HFFc6 (cell line): ENCODE results near the gene GRAMD1B. TPM values are rescaled to one million over a fixed set of nuclear protein-coding genes. Genes with fewer than 3 reads are reported as not detected.
"Not testable (repeated sequence)": the region's sequence is repeated elsewhere in the genome, so short reads cannot be mapped to it uniquely, and the experiment has no call there.

Experiments used
- DNase-seq: peaks from one replicate; pipeline ENCODE4 v3.0.0-alpha.2; 2018
- H3K27ac Mint-ChIP-seq: 2 replicates; pipeline ENCODE4 v1.8.0; 2020; ENCODE audit warnings: mild to moderate bottlenecking, mixed read lengths
- H3K27me3 Mint-ChIP-seq: 2 replicates; pipeline ENCODE4 v1.8.0; 2021; ENCODE audit warnings: mild to moderate bottlenecking, moderate library complexity, mixed read lengths; ENCODE audit not compliant: insufficient read depth
- H3K36me3 Mint-ChIP-seq: 2 replicates; pipeline ENCODE4 v1.8.0; 2021; ENCODE audit warnings: low read depth, mixed read lengths
- H3K4me1 Mint-ChIP-seq: 2 replicates; pipeline ENCODE4 v1.8.0; 2020; ENCODE audit warnings: low read depth, mixed read lengths
- H3K4me3 Mint-ChIP-seq: 2 replicates; pipeline ENCODE4 v1.8.0; 2020; ENCODE audit warnings: mild to moderate bottlenecking, moderate library complexity, mixed read lengths
- H3K9me3 Mint-ChIP-seq: 2 replicates; pipeline ENCODE4 v1.8.0; 2020; ENCODE audit warnings: mild to moderate bottlenecking, mixed read lengths
- total RNA-seq, 6 experiments: library from RNA; stranded (reverse); fragmentation: NEBNext Ultra II Directional; extraction: Animal tissue kit (Norgen Biotek cat#: 25700); gene quantifications; 2 replicates in 1 of 6; 3 replicates in 5 of 6; pipeline ENCODE4 v1.2.3, GENCODE V29; 2021
- TF ChIP-seq, protein P1 (sequence below): fragments of 200-600 bp; sonication (generic); IDR thresholded peaks from 2 replicates; pipeline ENCODE4 v1.5.0; 2021; ENCODE audit warnings: antibody characterized with exemption, mild to moderate bottlenecking

GRAMD1B gene
- total RNA-seq, 6 experiments from 2014 or later = 46.1 to 54.5 (median 51.3) TPM

DNA sequence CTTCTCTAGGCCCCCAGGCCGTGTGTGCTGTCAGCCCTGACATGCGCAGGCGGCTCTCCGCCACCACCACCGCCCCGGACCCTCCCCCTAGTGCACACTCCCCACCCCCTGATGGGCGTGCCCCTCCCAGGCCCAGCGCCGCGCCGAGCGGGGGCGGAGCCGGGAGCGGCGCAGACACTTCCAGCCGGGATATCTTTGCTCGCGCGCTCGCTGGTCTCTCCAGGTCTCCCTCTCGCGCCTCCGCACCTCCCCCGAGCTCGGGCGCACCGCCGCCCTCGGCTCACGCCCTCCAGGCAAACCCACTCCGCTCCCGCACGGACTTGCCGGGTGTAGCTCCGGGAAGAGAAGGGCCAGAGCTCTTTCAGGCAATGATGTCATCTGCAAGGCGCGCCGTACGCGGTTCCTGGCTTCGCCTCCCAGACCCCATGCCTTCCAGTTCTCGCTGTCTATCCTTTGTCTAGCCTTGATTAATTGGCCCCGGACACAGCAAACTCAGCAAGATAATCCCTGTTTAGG, 224.6 kb downstream of the GRAMD1B start, which contains the start of gene SCN3B:
SCN3B (minus strand) TSS at position 59 of the 516 bp plus-strand sequence. CDS start 823 bp downstream, outside the sequence.
- no peaks in the 10 kb centered on the region for H3K4me1 Mint-ChIP-seq
- no peaks in the 10 kb centered on the region for H3K9me3 Mint-ChIP-seq
- peak within 1 kb of the TSS; percentile 50; the same call in 1 of the 2 replicates for H3K4me3 Mint-ChIP-seq
- TF ChIP-seq, protein P1, sequence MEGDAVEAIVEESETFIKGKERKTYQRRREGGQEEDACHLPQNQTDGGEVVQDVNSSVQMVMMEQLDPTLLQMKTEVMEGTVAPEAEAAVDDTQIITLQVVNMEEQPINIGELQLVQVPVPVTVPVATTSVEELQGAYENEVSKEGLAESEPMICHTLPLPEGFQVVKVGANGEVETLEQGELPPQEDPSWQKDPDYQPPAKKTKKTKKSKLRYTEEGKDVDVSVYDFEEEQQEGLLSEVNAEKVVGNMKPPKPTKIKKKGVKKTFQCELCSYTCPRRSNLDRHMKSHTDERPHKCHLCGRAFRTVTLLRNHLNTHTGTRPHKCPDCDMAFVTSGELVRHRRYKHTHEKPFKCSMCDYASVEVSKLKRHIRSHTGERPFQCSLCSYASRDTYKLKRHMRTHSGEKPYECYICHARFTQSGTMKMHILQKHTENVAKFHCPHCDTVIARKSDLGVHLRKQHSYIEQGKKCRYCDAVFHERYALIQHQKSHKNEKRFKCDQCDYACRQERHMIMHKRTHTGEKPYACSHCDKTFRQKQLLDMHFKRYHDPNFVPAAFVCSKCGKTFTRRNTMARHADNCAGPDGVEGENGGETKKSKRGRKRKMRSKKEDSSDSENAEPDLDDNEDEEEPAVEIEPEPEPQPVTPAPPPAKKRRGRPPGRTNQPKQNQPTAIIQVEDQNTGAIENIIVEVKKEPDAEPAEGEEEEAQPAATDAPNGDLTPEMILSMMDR = no peak
- peaks cover 33% of the 10 kb centered on the region for H3K27me3 Mint-ChIP-seq
- DNase-seq = no peak
- no peak within 1 kb of the TSS for H3K27ac Mint-ChIP-seq
- H3K36me3 Mint-ChIP-seq = no peaks in the 10 kb centered on the region

- Mint-ChIP-seq H3K4me1 (no peaks in the 10 kb centered on the region), H3K4me3 (no peak overlapping the region), H3K27me3 (peaks cover 11% of the 10 kb centered on the region), H3K27ac (no peak overlapping the region), H3K36me3 (no peaks in the 10 kb centered on the region), H3K9me3 (no peaks in the 10 kb centered on the region)
- DNase-seq = no peak
- TF ChIP-seq, protein P1 = no peak
These were observed 229.2 kb downstream of the GRAMD1B start for GRCh38 chr11:123659311-123659710.

- not testable (repeated sequence) for H3K36me3 Mint-ChIP-seq, H3K4me3 Mint-ChIP-seq, DNase-seq, H3K9me3 Mint-ChIP-seq, H3K4me1 Mint-ChIP-seq, H3K27ac Mint-ChIP-seq, H3K27me3 Mint-ChIP-seq
These were observed 229.9 kb downstream of the GRAMD1B start for GRCh38 chr11:123659965-123660364.

GRCh38 chr11:123665306-123665705, 235.2 kb downstream of the GRAMD1B start:
- Mint-ChIP-seq H3K36me3 (no peaks in the 10 kb centered on the region), H3K9me3 (no peaks in the 10 kb centered on the region), H3K27ac (no peak overlapping the region), H3K27me3 (no peaks in the 10 kb centered on the region), H3K4me3 (no peak overlapping the region), H3K4me1 (no peaks in the 10 kb centered on the region)
- no peak for DNase-seq
- TF ChIP-seq, protein P1 = no peak

- DNase-seq = no peak
- TF ChIP-seq, protein P1 = no peak
- Mint-ChIP-seq H3K36me3 (no peaks in the 10 kb centered on the region), H3K9me3 (no peaks in the 10 kb centered on the region), H3K27ac (no peak overlapping the region), H3K27me3 (peaks cover 8% of the 10 kb centered on the region), H3K4me3 (no peak overlapping the region), H3K4me1 (no peaks in the 10 kb centered on the region)
These were observed 240.0 kb downstream of the GRAMD1B start for GRCh38 chr11:123670081-123670480.

DNA sequence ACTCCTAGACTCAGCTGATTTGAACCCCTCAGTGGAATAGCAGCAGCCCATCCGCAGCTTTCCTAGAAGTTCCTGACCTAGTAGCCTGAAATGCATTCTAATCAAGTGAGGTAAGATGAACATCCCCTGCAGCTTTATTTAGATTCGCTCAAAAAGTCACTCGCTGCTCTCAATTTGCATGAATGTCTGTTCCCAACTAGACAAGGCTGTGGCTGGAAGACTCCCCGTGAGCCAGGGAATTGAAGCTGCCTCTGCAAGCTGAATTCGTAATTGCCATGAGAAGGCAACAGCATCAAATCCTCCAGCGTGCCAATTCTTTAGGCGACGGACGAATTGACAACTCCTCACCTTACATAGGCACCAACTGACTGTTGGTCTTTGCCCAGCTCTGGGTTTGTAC, 241.5 kb downstream of the GRAMD1B start:
- H3K4me1 Mint-ChIP-seq = peaks cover 9% of the 10 kb centered on the region
- TF ChIP-seq, protein P1 = no peak
- H3K27me3 Mint-ChIP-seq = peaks cover 14% of the 10 kb centered on the region

More for the DNA sequence above, 241.5 kb downstream of the GRAMD1B start:
- Mint-ChIP-seq H3K36me3 (no peaks in the 10 kb centered on the region), H3K27ac (no peak overlapping the region), H3K9me3 (no peaks in the 10 kb centered on the region), H3K4me3 (no peak overlapping the region)
- no peak for DNase-seq
